Gastroesophageal sphincter (tissue), 3 donors: ENCODE results near the gene ACBD6.

Source experiments
- CTCF ChIP-seq, 4 experiments: fragments of 200-600 bp in 2 of 4; fragments of 450-650 bp in 2 of 4; sonication (generic) in 1 of 4; IDR thresholded peaks; one replicate each; pipeline ENCODE4 v1.5.1; 2017 to 2019; ENCODE audit warnings: antibody characterized with exemption in 4 of 4, mild to moderate bottlenecking in 2 of 4, moderate library complexity in 2 of 4
- POLR2A ChIP-seq, 2 donors: fragments of 450-650 bp; IDR thresholded peaks; one replicate each; pipeline ENCODE4 v1.6.1; 2017; ENCODE audit warnings: antibody characterized with exemption in 2 of 2, mild to moderate bottlenecking in 2 of 2, moderate library complexity in 1 of 2

DNA sequence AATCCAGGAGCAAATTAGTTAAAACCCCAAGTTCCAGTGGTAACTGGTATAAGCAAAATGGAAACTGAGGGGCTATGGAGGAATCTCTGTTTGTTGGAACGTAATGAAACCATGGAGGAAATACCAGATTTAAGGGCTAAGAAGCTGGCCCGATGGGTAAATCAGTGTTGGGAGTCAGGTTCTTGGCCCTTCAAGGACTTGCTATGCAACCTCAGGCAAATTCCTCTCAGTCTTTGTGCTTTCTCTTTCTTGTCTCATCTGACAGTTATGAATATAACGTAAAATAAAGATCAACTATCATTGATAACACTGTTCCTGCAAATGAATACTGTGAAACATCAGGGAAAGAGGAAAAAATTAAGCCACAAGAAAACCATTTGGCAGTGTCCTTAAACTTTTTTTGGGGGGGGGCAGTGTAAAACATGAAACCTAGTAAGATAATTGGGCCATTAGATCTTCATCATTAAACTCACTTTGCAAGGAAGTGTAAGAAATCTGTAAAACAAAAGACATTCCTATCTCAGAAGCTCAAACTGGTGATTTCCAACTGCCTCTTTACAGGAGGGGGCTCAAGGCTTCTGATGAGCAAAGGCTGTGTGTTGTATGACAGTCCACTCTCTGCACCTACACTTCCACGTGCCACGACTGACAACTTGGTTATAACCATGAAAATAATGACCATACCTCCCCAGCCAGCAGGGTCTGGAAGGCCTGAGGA is 224.7 kb downstream of the ACBD6 start:
- TF ChIP-seq CTCF (IDR thresholded peaks at IDR 0.05) (no peak), POLR2A (IDR thresholded peaks at IDR 0.05) (no peak)
